Body of pancreas (tissue), 4 donors: ENCODE measurements around the gene FCAMR.

Experiments used
- CTCF ChIP-seq, 7 experiments: fragments of 450-650 bp in 4 of 7; fragments of 200-600 bp in 3 of 7; sonication (generic) in 3 of 7; IDR thresholded peaks; one replicate each; pipeline ENCODE4 v1.5.1; 2016 to 2019; ENCODE audit warnings: antibody characterized with exemption in 7 of 7
- POLR2A ChIP-seq, 3 donors: fragments of 450-650 bp; IDR thresholded peaks; one replicate each; pipeline ENCODE4 v1.6.1; 2016; ENCODE audit warnings: antibody characterized with exemption in 3 of 3, mild to moderate bottlenecking in 2 of 3

GRCh38 chr1:206908038-206908437, 62.2 kb downstream of the FCAMR start:
- TF ChIP-seq CTCF (IDR thresholded peaks at IDR 0.05) (no peak), POLR2A (IDR thresholded peaks at IDR 0.05) (no peak)
